Measurements from ENCODE around the gene SUGP2. TPM values are rescaled to one million over a fixed set of nuclear protein-coding genes. Genes with fewer than 3 reads are reported as not detected.

Gene SUGP2
- total RNA-seq, 1 experiment from 2014 or later = 77.2 TPM

GRCh38 chr19:19021115-19021514 lies 12.2 kb downstream of the SUGP2 start:
- CTCF ChIA-PET = interaction anchor here (0.5 kb wide), 1 partner anchor 19 kb away, joined by 4 read pairs; no protein-coding TSS in a partner anchor
- Mint-ChIP-seq H3K4me1 (ENCODE audit: low read depth, unreplicated experiment) (no peaks in the 10 kb centered on the region), H3K36me3 (ENCODE audit: insufficient read depth, unreplicated experiment) (peaks cover 26% of the 10 kb centered on the region), H3K27ac (ENCODE audit: unreplicated experiment) (no peak overlapping the region), H3K27me3 (ENCODE audit: unreplicated experiment) (no peaks in the 10 kb centered on the region), H3K4me3 (ENCODE audit: low read depth, unreplicated experiment) (no peak overlapping the region), H3K9me3 (ENCODE audit: low read depth, unreplicated experiment) (no peaks in the 10 kb centered on the region)
- no TSS peak for BruUV-seq (replicated peaks)
- no peak for TF ChIP-seq CTCF (IDR thresholded peaks at IDR 0.05; ENCODE audit: unreplicated experiment)
- intact Hi-C loops (cut with micrococcal nuclease; ENCODE audit: unreplicated experiment) = no loop called here
- DNase-seq = no peak

- Mint-ChIP-seq H3K4me3 (ENCODE audit: low read depth, unreplicated experiment) (no peak overlapping the region), H3K4me1 (ENCODE audit: low read depth, unreplicated experiment) (no peaks in the 10 kb centered on the region), H3K36me3 (ENCODE audit: insufficient read depth, unreplicated experiment) (peaks cover 20% of the 10 kb centered on the region), H3K27ac (ENCODE audit: unreplicated experiment) (no peak overlapping the region), H3K9me3 (ENCODE audit: low read depth, unreplicated experiment) (no peaks in the 10 kb centered on the region), H3K27me3 (ENCODE audit: unreplicated experiment) (no peaks in the 10 kb centered on the region)
- no TSS peak for BruUV-seq (replicated peaks)
- CTCF ChIA-PET = interaction anchor here (0.6 kb wide), 1 partner anchor 802 kb away, joined by 5 read pairs; no protein-coding TSS in a partner anchor
- intact Hi-C loops (cut with micrococcal nuclease; ENCODE audit: unreplicated experiment) = no loop called here
- no peak for DNase-seq
- no peak for TF ChIP-seq CTCF (IDR thresholded peaks at IDR 0.05; ENCODE audit: unreplicated experiment)
These were observed 22.8 kb downstream of the SUGP2 start for GRCh38 chr19:19010551-19010950.

GRCh38 chr19:19009951-19010350 lies 23.4 kb downstream of the SUGP2 start:
- H3K27me3 Mint-ChIP-seq (ENCODE audit: unreplicated experiment) = no peaks in the 10 kb centered on the region
- TF ChIP-seq CTCF (IDR thresholded peaks at IDR 0.05; ENCODE audit: unreplicated experiment) = no peak
- peaks cover 18% of the 10 kb centered on the region for H3K36me3 Mint-ChIP-seq (ENCODE audit: insufficient read depth, unreplicated experiment)
- BruUV-seq (replicated peaks) = no TSS peak
- no peak for DNase-seq
- no peak overlapping the region for H3K27ac Mint-ChIP-seq (ENCODE audit: unreplicated experiment)
- H3K4me3 Mint-ChIP-seq (ENCODE audit: low read depth, unreplicated experiment) = no peak overlapping the region
- CTCF ChIA-PET = no interaction called here
- intact Hi-C loops (cut with micrococcal nuclease; ENCODE audit: unreplicated experiment) = no loop called here
- H3K9me3 Mint-ChIP-seq (ENCODE audit: low read depth, unreplicated experiment) = no peaks in the 10 kb centered on the region
- no peaks in the 10 kb centered on the region for H3K4me1 Mint-ChIP-seq (ENCODE audit: low read depth, unreplicated experiment)

- CTCF ChIA-PET = interaction anchor here (0.5 kb wide), 1 partner anchor 14 kb away, joined by 3 read pairs; no protein-coding TSS in a partner anchor
- Mint-ChIP-seq H3K27me3 (ENCODE audit: unreplicated experiment) (no peaks in the 10 kb centered on the region), H3K36me3 (ENCODE audit: insufficient read depth, unreplicated experiment) (peaks cover 29% of the 10 kb centered on the region), H3K9me3 (ENCODE audit: low read depth, unreplicated experiment) (no peaks in the 10 kb centered on the region), H3K4me3 (ENCODE audit: low read depth, unreplicated experiment) (no peak overlapping the region), H3K4me1 (ENCODE audit: low read depth, unreplicated experiment) (no peaks in the 10 kb centered on the region), H3K27ac (ENCODE audit: unreplicated experiment) (no peak overlapping the region)
- intact Hi-C loops (cut with micrococcal nuclease; ENCODE audit: unreplicated experiment) = no loop called here
- no TSS peak for BruUV-seq (replicated peaks)
- TF ChIP-seq CTCF (IDR thresholded peaks at IDR 0.05; ENCODE audit: unreplicated experiment) = no peak
- DNase-seq = no peak
These were observed 27.1 kb downstream of the SUGP2 start for GRCh38 chr19:19006213-19006612.
